Vagina (tissue), 2 donors: ENCODE data around the gene ATXN1. TPM values are rescaled to one million over a fixed set of nuclear protein-coding genes. Genes with fewer than 3 reads are reported as not detected.
A peak's percentile ranks its signal among the peaks of the same experiment; 100 is the strongest.

ENCODE experiments used
- DNase-seq, 2 donors: peaks; one replicate each; pipeline ENCODE4 v3.0.0-alpha.2; 2017; ENCODE audit errors: extremely low spot score in 2 of 2
- H3K27ac ChIP-seq: fragments of 200-600 bp; sonication (generic); one replicate; pipeline ENCODE4 v1.5.1; 2019
- H3K27me3 ChIP-seq: fragments of 200-600 bp; sonication (generic); one replicate; pipeline ENCODE4 v1.5.1; 2019
- H3K36me3 ChIP-seq, 2 donors: fragments of 200-600 bp; sonication (generic); one replicate each; pipeline ENCODE4 v1.5.1; 2017 to 2019
- H3K4me1 ChIP-seq: fragments of 200-600 bp; sonication (generic); one replicate; pipeline ENCODE4 v1.5.1; 2019
- H3K4me3 ChIP-seq, 2 donors: fragments of 200-600 bp; sonication (generic); 1 replicate in 1 of 2; 2 replicates in 1 of 2; pipeline ENCODE4 v1.5.1; 2016 to 2019
- H3K9me3 ChIP-seq: fragments of 200-600 bp; sonication (generic); one replicate; pipeline ENCODE4 v1.5.1; 2019
- CTCF ChIP-seq, 3 experiments: fragments of 450-650 bp in 2 of 3; fragments of 200-600 bp in 1 of 3; sonication (generic) in 1 of 3; IDR thresholded peaks; one replicate each; pipeline ENCODE4 v1.5.1; 2017 to 2019; ENCODE audit warnings: antibody characterized with exemption in 3 of 3, mild to moderate bottlenecking in 2 of 3, moderate library complexity in 2 of 3
- POLR2A ChIP-seq, 2 donors: fragments of 450-650 bp; IDR thresholded peaks; one replicate each; pipeline ENCODE4 v1.6.1; 2017; ENCODE audit warnings: antibody characterized with exemption in 2 of 2, mild to moderate bottlenecking in 2 of 2, moderate library complexity in 2 of 2
- POLR2AphosphoS5 ChIP-seq, 2 donors: sonication (generic); formaldehyde crosslinking; IDR thresholded peaks; one replicate each; pipeline ENCODE4 v1.9.0; 2017; ENCODE audit warnings: antibody characterized with exemption in 2 of 2, mild to moderate bottlenecking in 2 of 2, low read depth in 1 of 2; ENCODE audit not compliant: insufficient read depth in 1 of 2
- intact Hi-C: fragments of 100-400 bp; cut with DNase I; formaldehyde crosslinking; loops from one replicate; pipeline ENCODE4 v1.15.1; 2023
- total RNA-seq: library from RNA; depleted of rRNA; stranded (reverse); fragments of >200 nt; gene quantifications from one replicate; pipeline ENCODE4 v1.2.3, GENCODE V29; 2016

Gene ATXN1
- total RNA-seq, 1 donor from 2014 or later = 43.2 TPM

GRCh38 chr6:16511723-16512489 is 249.4 kb downstream of the ATXN1 start:
- H3K4me3 ChIP-seq = no peak overlapping the region
- intact Hi-C loops = no loop called here
- no peak for TF ChIP-seq CTCF (IDR thresholded peaks at IDR 0.05)
- no peaks in the 10 kb centered on the region for H3K36me3 ChIP-seq
- H3K27ac ChIP-seq = no peak overlapping the region
- H3K9me3 ChIP-seq = no peaks in the 10 kb centered on the region
- no peak for DNase-seq
- H3K4me1 ChIP-seq = peaks cover 36% of the 10 kb centered on the region
- H3K27me3 ChIP-seq = no peaks in the 10 kb centered on the region

GRCh38 chr6:16511040-16511660 is 250.1 kb downstream of the ATXN1 start:
- H3K27ac ChIP-seq = no peak overlapping the region
- intact Hi-C loops = no loop called here
- no peak overlapping the region for H3K4me3 ChIP-seq
- no peak for DNase-seq
- no peaks in the 10 kb centered on the region for H3K36me3 ChIP-seq
- TF ChIP-seq POLR2AphosphoS5 (IDR thresholded peaks at IDR 0.05; ENCODE audit: insufficient read depth in 1 of 2, low read depth in 1 of 2) (no peak), POLR2A (IDR thresholded peaks at IDR 0.05) (no peak), CTCF (IDR thresholded peaks at IDR 0.05) (peak in 2 of 3 experiments; percentile 33 to 35)
- no peaks in the 10 kb centered on the region for H3K9me3 ChIP-seq
- H3K27me3 ChIP-seq = no peaks in the 10 kb centered on the region
- peaks cover 40% of the 10 kb centered on the region for H3K4me1 ChIP-seq

- H3K9me3 ChIP-seq = no peaks in the 10 kb centered on the region
- H3K27ac ChIP-seq = no peak overlapping the region
- TF ChIP-seq CTCF (IDR thresholded peaks at IDR 0.05) (no peak), POLR2AphosphoS5 (IDR thresholded peaks at IDR 0.05; ENCODE audit: insufficient read depth in 1 of 2, low read depth in 1 of 2) (no peak), POLR2A (IDR thresholded peaks at IDR 0.05) (no peak)
- intact Hi-C loops = no loop called here
- DNase-seq = no peak
- peaks cover 49% of the 10 kb centered on the region for H3K4me1 ChIP-seq
- no peaks in the 10 kb centered on the region for H3K27me3 ChIP-seq
- H3K4me3 ChIP-seq = no peak overlapping the region
- no peaks in the 10 kb centered on the region for H3K36me3 ChIP-seq
Measured at GRCh38 chr6:16510245-16510644, 251.0 kb downstream of the ATXN1 start.

- Histone ChIP-seq H3K4me3 (no peak overlapping the region), H3K36me3 (no peaks in the 10 kb centered on the region), H3K27me3 (no peaks in the 10 kb centered on the region), H3K9me3 (no peaks in the 10 kb centered on the region), H3K27ac (no peak overlapping the region), H3K4me1 (peaks cover 60% of the 10 kb centered on the region)
- no peak for TF ChIP-seq CTCF (IDR thresholded peaks at IDR 0.05)
- no peak for TF ChIP-seq POLR2A (IDR thresholded peaks at IDR 0.05)
- no peak for TF ChIP-seq POLR2AphosphoS5 (IDR thresholded peaks at IDR 0.05; ENCODE audit: insufficient read depth in 1 of 2, low read depth in 1 of 2)
- intact Hi-C loops = loop anchor here (5.0 to 10.0 kb wide), 2 partner anchors 174 to 253 kb away; partner anchors contain the start of gene ATXN1
- DNase-seq = no peak
Measured at GRCh38 chr6:16508959-16509358, 252.3 kb downstream of the ATXN1 start.
